ENCODE data around the gene EMP1. TPM values are rescaled to one million over a fixed set of nuclear protein-coding genes. Genes with fewer than 3 reads are reported as not detected.

Gene EMP1
- total RNA-seq, 1 donor: 75.6 TPM

GRCh38 chr12:13248964-13249363 lies 52.4 kb downstream of the EMP1 start:
- TF ChIP-seq CTCF (IDR thresholded peaks at IDR 0.05; ENCODE audit: insufficient read depth, low read depth, low read length): no peak
- H3K4me3 ChIP-seq (ENCODE audit: low read depth, low read length): no peak overlapping the region
- no peak for DNase-seq (ENCODE audit: low read depth)

- no peak for TF ChIP-seq CTCF (IDR thresholded peaks at IDR 0.05; ENCODE audit: insufficient read depth, low read depth, low read length)
- no peak overlapping the region for H3K4me3 ChIP-seq (ENCODE audit: low read depth, low read length)
- DNase-seq (ENCODE audit: low read depth): no peak
Observed at GRCh38 chr12:13250416-13250815, 53.9 kb downstream of the EMP1 start.

GRCh38 chr12:13251521-13251920 lies 55.0 kb downstream of the EMP1 start:
- no peak for DNase-seq (ENCODE audit: low read depth)

GRCh38 chr12:13252024-13252423 lies 55.5 kb downstream of the EMP1 start:
- no peak for TF ChIP-seq CTCF (IDR thresholded peaks at IDR 0.05; ENCODE audit: insufficient read depth, low read depth, low read length)
- no peak overlapping the region for H3K4me3 ChIP-seq (ENCODE audit: low read depth, low read length)
- no peak for DNase-seq (ENCODE audit: low read depth)

More at GRCh38 chr12:13251521-13251920, 55.0 kb downstream of the EMP1 start:
- no peak overlapping the region for H3K4me3 ChIP-seq (ENCODE audit: low read depth, low read length)
- no peak for TF ChIP-seq CTCF (IDR thresholded peaks at IDR 0.05; ENCODE audit: insufficient read depth, low read depth, low read length)

- H3K4me3 ChIP-seq (ENCODE audit: low read depth, low read length): no peak overlapping the region
- no peak for TF ChIP-seq CTCF (IDR thresholded peaks at IDR 0.05; ENCODE audit: insufficient read depth, low read depth, low read length)
- no peak for DNase-seq (ENCODE audit: low read depth)
Observed at GRCh38 chr12:13252616-13253015, 56.1 kb downstream of the EMP1 start.

GRCh38 chr12:13253966-13254760 lies 57.6 kb downstream of the EMP1 start:
- DNase-seq (ENCODE audit: low read depth): no peak

More at GRCh38 chr12:13253966-13254760, 57.6 kb downstream of the EMP1 start:
- H3K4me3 ChIP-seq (ENCODE audit: low read depth, low read length): no peak overlapping the region
- TF ChIP-seq CTCF (IDR thresholded peaks at IDR 0.05; ENCODE audit: insufficient read depth, low read depth, low read length): no peak

Data from fibroblast of villous mesenchyme (primary cell).